NCI-H1092 (cell line): ENCODE measurements around the gene RAD51B.
"Not testable (repeated sequence)": the region's sequence is repeated elsewhere in the genome, so short reads cannot be mapped to it uniquely, and the experiment has no call there.

Experiments used
- DNase-seq: peaks from one replicate; lab custom pipeline; 2025; lab: John Stamatoyannopoulos, UW

Gene RAD51B

DNA sequence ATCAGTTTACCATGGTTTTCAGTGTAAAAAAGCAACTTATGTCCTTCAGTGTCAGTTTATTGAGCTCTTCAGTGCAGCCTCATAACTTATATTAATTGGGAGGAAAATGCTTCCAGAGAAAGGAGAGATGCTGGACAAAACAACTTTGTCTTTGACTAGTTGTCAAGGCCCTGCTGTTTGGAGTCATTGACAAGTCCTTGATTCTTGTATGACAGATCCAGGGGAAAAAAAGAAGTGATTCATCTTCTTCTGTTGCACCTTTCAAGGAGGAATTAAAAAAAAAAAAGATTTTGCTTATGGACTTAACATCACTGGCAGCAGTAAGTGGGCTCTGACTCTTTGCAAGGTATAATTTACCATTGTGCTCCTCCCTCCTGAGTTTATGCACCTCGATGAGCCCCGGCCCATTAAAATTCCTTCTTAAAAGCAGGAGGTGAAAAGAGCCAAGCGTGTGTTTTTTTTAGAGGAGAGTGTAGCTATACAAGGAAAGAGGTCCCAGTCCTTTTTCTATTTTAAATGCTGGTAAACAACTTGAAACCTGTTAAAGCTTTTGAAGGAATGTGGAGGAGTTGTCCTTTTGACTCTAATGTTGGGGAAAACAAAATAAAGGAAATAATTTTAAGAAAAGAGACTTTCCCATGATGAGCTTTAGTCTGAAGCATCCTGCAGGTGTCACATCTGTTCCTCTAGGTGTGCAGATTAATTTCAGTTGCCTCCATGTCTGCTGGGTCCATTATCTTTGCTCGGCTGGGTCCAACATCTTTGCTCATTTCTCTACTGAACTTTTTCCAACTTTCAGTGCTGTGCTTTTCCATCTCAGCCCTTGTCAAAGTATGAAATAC, 431.6 kb downstream of the RAD51B start:
- DNase-seq = no peak

DNA sequence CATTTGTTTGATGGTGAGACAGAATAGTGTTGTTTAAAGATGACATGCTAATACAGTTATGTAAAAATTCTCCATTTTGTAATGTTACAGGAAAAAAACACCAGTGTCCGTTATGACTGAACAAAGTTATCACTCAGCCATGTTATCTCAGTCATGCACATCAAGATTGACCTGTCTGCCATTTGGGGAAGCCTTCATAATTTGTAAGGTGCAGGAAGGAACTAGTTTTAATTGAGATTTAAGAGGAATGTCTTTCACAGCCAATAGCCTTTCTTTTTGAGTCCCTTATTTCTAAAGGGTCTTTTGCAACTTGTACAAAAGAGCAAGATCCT, 432.2 kb downstream of the RAD51B start:
- DNase-seq = no peak

DNA sequence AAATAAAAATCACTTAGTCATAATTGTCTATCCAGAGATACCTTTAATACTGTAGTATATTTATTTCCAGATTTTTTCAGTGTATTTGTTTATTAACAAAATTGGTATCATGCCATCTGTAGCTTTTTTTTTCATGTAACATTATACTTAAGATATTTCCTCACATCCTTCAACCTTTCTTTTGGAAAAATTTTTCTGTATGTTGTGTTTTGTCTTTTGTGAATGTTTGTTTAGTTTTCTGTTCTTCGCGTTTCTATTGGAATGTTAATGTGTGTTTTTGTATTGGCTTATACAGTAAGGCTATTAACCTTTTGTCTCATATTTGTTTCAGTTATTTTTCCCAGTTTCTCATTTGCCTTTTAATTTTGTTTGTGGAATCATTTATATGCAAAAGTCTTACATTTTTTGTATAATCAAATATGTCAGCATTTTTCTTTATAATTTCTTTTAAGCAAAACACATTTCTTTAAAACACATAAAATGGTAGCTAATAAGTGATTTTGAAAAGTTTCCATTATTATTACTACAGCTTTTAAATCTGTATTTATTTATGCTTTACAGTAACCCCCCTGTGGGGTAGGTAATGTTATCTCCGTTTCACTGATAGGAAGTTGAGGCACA, 433.7 kb downstream of the RAD51B start:
- no peak for DNase-seq

DNA sequence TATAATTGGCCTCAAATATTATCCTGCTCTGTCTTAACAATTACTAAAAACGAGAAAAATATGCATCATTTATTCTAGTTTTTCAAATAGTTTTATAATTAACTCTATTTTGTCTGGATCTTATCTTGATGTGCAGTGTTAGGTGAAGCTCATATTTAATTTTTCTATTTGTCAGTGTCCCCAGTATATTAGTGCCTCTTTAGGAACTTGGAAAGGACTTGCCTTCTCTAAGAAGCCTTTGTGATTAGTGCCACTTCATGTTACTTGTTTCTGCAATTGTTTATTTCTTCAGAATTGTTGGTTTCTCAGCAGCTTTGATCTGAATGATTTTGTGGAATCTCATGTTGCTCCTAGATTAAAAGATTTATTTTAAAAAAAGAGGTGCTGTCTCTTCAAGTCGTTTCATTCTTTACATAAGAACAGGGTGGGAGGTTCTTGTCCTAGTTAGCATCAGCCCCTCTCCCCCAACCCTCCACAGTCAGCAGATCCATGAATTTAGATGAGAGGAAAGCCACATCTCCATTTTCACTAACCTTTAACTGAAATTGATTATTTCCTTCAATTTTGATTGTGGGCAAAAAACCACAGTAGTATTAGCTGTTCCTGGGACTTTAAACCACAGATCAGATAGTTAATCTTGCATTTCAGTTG, 434.4 kb downstream of the RAD51B start:
- no peak for DNase-seq

DNA sequence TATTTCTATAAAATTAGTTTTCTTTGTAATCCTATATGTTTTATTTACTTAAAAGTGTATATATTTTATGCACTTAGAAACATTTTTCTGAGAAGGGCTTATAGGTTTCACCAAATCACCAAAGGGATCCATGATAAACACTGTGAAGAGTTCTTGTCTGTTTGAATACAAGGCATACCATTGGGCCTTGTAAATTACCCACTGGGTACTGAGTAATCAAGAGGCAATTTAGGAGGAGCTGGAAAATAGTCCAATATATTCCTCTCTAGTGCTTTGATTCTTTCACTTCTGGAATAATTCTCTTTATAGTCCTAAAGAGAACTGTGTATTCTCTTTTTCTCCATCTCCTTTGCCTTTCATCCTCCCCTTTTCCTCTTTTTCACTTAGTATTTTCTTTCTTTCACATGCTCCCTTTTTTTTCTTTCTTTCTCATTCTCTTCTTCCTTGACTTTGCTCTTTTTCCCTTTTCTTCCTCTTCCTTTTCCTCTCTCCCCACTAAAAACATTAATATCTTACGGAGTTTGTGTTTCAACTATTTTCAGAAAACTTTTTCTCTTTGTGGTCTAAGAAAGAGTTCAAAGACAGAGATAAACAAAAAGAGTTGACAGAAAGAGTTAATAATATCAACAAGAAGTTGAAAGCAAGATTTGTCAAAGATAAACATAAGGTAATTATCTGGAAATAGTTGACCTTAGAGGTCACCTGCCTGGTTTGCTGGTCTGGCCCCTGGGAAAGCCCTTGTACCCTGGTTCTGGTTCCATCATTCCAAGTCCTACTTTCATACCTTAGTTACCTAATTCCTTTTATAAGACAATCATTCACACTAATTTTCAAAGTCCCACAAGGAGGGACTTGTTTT, 435.3 kb downstream of the RAD51B start:
- DNase-seq = no peak

DNA sequence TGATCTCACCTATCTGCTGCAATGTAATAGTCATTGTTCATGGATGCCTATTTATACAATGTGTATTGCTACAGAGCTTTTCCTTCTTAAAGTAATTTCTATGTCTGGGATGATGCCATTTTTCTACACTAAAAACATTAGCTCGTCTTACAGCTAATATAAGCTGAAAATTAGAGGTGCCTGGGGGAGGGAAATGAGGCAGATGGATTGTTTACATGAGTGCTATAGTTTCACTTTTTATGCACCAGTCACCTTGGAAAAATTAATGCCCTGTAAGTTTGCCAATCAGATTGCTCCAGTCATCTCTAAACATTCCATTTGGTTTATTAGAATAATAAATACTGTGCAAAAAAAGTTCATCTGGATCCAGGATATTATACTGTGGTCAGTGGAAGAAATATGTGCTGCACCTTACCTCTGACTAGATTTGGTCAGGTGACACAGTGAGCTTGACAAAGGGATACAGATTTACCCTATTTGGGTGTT, 436.2 kb downstream of the RAD51B start:
- DNase-seq = no peak

DNA sequence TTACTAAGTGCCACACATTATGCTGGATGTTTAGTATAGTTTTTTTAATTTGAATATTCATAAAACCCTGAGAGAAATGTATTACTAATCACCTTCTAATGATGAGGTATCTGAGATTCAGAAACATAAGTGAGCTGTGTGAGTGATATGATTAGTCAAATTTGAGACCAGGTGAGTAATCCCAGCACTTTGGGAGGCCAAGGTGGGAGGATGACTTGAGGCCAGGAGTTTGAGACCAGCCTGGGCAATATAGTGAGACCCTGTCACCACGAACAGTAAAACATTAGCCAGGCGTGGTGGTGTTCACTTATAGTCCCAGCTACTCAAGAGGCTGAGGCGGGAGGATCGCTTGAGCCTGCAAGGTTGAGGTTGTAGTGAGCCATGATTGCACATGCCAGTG, 438.4 kb downstream of the RAD51B start:
- DNase-seq = no peak

DNA sequence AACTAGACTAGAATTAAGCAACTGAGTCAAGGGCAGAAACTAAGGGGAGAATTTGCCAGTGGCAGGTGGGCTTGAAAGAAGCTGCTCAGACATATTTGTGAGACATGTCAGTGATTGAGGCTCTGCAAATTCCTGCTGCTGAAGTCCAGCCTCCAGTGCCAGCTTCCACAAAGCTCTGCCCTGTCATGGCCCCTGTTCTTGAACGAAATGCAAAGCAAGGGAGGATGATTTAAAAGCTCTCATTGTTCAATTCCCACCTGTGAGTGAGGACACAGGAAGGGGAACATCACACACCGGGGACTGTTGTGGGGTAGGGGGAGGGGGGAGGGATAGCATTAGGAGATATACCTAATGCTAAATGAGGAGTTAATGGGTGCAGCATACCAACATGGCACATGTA, 439.4 kb downstream of the RAD51B start:
- not testable (repeated sequence) for DNase-seq

DNA sequence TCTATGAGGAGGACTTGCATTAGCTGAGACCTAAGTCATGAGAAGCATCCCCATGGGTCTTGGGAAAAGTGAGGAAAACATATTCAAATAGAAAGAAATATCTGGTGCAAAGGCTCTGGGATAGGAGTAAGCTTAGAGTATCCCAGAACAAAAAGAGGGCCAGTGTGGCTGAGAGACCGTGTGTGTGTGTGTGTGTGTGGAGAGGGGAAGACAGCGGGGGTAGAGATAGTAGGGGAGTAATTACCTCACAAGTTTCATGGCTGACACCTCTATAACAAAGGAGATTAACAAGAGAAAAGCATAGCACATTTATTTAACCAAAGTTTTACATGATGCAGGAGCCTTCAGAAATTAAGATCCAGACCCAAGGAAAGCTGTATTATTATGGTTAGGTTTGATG, 440.5 kb downstream of the RAD51B start:
- DNase-seq = no peak

DNA sequence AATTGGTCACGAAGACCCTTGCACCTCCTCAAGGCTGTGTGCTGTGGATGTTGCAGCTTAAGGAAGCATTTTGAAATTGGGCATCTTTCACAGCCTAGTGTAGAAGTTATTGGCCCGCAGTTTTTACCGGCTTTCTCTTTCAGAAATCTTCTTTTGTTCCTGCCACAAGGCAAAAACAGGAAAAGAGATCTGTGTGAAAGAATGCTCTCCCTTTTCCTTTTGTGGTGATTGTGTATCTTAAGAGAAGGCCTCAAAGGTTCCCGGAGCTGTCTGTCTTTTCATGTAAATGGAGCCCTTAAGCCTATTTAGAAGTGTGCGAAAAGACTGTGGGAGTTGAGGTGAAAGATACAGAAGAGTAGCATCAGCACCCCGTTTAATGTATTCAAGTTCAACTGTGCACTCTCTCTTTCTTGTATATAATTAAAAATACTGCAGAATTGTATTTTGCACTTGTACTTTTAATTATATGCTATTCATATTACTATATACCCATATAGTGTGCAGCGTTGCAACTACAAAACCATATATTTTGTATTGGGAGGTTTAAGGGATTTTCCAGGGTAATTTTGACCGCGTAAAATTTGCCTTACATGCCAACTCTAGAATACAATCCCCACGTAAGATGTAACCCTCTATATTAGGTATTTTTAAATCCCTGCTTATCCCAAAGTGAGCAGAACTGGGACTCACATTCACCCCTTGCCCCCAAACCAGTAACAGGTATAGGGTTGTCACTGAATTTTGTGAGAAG, 441.7 kb downstream of the RAD51B start:
- DNase-seq = no peak

DNA sequence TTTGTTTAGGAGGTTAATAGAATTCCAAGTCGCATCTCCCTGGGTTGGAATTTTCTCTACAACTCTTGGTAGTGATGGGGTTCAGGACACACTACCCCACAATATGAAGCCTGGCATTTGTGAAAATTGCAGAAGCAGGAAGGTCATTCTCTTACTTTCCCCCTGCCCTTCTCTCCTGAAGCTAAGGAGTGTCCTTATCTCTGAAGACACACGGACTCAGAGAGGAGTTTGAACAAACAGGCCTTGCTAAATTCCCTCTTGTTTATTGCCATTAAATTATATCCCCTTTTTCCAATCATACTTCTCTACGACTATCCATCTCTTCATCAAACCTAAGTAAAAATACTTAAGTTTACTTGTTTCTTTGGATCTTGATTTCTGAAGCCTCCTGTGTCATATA, 443.0 kb downstream of the RAD51B start:
- no peak for DNase-seq

DNA sequence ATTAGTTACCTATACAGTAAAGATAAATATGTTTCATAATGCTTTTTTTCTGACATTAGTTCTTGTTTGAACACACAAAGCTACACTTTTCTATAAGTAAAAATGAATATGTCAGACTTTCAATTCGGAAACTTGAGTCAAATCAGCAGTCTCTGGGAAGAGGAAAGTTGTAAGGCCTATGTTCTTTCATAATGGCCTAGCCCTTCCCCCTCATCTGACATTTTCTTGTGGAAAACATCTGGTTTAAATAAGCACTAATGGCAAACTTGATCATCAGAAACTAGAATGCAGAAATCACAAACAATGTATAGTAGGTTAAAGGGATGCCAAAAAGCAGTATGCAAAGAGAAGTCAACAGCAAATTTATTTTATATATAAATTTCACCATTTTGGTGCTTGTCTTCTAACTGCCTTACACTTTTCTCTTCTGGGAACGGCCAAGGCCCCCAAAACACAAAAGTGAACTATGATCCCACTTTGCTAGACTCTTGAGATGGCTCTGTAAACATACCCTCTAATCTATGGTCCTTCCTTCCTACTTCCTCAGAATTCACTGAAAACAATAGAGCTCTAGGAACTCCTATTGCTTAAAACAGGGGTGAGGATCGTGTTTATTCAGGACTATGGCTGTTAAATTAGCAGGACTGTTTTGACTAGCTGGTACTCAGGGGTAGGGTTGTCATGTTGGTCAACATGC, 444.1 kb downstream of the RAD51B start:
- DNase-seq = no peak

DNA sequence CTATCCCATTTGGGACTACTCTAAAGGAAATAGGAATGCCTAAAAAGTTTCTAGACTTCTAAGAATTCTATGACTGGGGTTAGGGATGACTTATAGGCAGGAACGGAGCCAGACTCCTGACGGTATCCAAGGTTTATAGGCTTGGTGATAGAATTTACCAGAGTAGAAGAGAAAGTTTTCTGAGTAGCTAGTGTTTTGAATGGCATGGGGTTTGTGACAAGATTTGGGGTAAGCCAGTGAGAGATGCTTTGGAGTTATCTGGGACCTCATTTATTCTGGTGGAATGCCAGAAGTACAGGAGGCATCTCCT, 444.6 kb downstream of the RAD51B start:
- no peak for DNase-seq

DNA sequence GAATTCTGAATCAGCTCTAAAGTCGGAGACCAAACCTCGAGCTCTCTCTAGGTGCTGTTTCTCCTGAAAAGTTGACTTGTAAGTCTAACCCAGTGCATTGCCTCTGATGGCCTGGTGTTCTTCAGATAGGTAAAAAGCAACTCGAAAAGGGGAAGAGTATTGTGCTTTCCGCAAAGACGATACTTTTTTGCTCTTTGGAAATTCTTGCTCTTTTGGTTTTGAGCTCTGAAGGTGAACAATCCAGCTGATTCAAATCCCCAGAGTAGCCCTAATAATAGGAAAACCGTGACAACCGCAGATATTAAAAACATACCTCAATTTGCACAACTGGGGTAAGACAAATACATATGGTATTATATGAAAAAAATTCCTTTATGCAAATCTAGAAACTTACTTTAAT, 447.4 kb downstream of the RAD51B start:
- DNase-seq = no peak

DNA sequence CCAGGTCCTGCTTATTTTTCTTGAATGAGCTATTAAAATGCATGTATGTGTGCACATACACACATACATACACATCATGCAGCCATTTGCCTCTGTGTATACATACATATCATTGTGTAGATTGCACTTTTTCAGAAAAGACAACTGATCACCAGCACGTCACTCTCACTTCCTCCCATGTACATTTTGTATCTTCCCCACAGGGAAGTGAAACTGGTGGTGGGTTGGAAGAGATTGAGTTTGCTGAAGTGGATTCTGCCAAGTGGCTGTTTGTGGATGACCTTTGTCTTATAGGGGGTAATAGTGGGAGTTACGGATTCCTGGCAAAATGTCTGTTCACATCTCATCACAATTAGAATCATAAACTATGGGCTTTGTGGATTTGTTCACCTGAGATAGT, 448.6 kb downstream of the RAD51B start:
- no peak for DNase-seq

DNA sequence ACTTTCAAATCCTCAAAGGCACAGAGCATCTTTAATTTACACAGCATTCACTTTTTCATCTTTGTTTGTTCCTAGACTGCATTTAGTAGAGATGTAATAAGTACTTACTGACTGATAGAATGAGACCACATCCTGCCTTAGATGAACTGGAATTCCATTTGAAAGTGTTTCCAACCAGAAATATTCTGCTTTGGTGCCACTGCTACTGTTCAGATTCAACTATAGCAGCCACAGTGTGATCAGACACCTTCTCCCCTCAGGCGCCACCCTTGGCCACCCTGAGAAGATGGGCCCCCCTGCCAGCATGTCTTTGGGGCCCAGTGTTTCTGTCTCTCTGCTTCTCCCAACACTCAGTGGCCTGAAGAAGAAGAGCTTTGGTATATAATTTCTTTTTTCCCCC, 449.1 kb downstream of the RAD51B start:
- DNase-seq = no peak

DNA sequence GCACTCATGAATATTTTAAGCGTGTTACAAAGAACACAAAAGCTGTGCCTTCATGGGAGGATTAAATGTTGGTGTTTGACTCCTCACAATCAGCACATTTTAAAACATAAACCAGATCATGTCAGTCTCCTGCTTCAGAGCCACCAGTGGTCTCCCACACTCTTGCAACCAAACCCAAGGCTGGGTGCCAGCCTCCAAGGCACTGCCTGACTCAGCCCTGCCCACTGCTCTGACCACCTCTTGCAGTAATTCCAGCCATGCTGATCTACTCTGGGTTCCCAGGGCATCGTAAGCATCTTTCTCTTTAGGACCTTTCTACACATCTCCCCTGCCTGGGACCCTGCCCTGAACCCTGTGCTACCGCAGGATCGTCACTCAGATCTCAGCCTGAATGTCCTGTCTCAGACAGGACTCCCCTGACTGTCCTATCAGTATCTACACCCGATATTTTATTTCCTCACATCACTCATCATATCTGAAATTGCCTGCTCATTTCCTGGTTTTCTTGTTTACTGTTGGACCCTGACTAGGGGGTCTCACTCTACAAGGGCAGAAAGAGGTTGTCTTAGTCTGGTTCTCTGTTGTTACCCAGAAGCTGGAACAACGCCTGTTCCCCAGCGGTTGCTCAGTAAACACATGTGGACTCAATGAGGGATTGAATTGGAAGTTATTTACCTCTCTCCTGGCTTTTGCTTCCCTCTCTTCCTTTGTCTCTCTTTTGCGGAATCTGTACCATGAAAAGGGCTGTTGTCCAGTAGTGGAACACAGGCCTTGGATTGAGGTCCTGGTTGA, 449.8 kb downstream of the RAD51B start:
- no peak for DNase-seq

DNA sequence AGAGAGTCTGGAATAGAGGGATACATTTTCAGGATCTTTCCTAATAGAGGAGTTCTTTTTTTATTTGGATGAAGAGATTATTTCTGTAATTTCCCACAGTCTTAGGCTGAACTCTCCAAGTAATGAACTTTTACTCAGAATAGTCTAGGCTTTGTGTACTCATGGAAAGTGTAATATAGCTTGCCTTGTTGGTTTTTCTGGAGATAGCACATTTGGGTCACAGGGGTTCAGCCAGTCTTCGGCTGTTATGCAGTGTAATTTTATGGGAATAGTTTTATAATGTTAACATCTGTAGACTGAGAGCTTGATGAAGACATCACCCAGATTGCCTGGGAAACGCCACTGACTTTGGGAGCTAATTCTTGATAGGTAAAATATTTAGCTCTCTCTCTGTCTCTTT, 450.8 kb downstream of the RAD51B start:
- no peak for DNase-seq

DNA sequence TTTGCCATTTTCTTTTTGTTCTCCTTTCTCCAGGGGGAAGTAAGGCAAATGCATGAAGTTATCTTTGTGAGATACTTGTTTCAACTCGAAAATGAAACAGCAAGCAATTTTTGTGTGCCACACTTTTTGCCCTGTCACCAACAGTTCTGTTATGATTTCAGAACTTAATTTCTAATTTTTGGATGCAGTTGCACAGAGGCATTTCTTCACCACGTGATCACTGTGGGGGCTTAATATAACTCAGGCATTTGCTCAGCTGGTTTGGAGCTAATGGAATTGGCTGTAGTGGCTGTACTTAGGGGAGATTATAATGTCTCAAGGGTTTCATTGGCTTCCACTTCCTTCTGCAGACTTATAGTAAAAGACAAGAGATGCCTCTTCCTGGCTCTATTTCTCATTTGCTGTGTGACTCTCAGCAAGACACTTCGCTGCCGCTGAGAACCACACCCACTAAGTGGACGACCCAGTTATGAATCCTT, 452.4 kb downstream of the RAD51B start:
- no peak for DNase-seq

DNA sequence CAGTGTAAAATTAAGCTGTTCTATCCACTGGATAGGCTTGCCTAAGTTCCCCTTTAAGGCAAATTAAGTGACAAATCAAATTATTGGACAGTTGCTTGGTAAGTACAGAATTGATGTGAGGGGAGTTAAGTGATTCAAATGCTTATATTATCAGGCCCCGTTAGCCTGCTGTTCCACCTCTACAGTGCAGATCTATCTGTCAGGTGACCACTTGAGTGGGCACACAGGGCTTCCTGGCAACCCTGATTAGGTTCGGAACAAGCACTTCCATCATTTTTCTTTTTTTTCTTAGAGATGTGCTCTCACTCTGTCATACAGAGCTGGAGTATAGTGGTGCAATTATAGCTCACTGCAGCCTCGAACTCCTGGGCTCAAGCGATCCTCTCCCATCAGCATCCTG, 453.8 kb downstream of the RAD51B start:
- no peak for DNase-seq
